Suppressor macrophage treated with lipopolysaccharide for 1 hour (primary cell): Measurements from ENCODE around the gene HID1.
"Not testable (repeated sequence)": the region's sequence is repeated elsewhere in the genome, so short reads cannot be mapped to it uniquely, and the experiment has no call there.

Source experiments
- DNase-seq, 3 donors: peaks; one replicate each; pipeline ENCODE4 v3.0.0-alpha.2; 2020 to 2022

Gene HID1

GRCh38 chr17:74921026-74921681 is 51.4 kb downstream of the HID1 start:
- no peak for DNase-seq

- no peak for DNase-seq
These were observed 51.9 kb downstream of the HID1 start for GRCh38 chr17:74920642-74921025.

GRCh38 chr17:74920306-74920620 is 52.3 kb downstream of the HID1 start:
- DNase-seq, result no peak

GRCh38 chr17:74919440-74920305 is 52.9 kb downstream of the HID1 start:
- DNase-seq, result peak; percentile 25 to 45 (median 38)

GRCh38 chr17:74918906-74919305 is 53.7 kb downstream of the HID1 start:
- no peak for DNase-seq

- DNase-seq, result peak; percentile 52 to 67 (median 66)
These were observed 55.1 kb downstream of the HID1 start for GRCh38 chr17:74917430-74917829.

- DNase-seq, result no peak
These were observed 55.7 kb downstream of the HID1 start for GRCh38 chr17:74916851-74917199.

GRCh38 chr17:74916136-74916850 is 56.3 kb downstream of the HID1 start:
- no peak for DNase-seq

- DNase-seq, result not testable (repeated sequence)
These were observed 61.1 kb downstream of the HID1 start for GRCh38 chr17:74911423-74911822.

- DNase-seq, result not testable (repeated sequence)
These were observed 63.5 kb downstream of the HID1 start for GRCh38 chr17:74909097-74909496.

GRCh38 chr17:74907012-74907411 is 65.5 kb downstream of the HID1 start:
- no peak for DNase-seq

- DNase-seq, result not testable (repeated sequence)
These were observed 66.3 kb downstream of the HID1 start for GRCh38 chr17:74906214-74906793.

- DNase-seq, result peak in 2 of 3 donors; percentile 9 to 26
These were observed 67.7 kb downstream of the HID1 start for GRCh38 chr17:74904687-74905409.

- no peak for DNase-seq
These were observed 68.9 kb downstream of the HID1 start for GRCh38 chr17:74903671-74904070.

GRCh38 chr17:74903034-74903433 is 69.5 kb downstream of the HID1 start:
- no peak for DNase-seq

GRCh38 chr17:74901353-74902135 is 71.0 kb downstream of the HID1 start:
- DNase-seq, result no peak
